IPS DF 19.7 (cell line): Measurements from ENCODE around the gene ASIC2.

Experiments used
- DNase-seq: peaks from one replicate; pipeline ENCODE4 v3.0.0-alpha.2; 2013; ENCODE audit warnings: low read depth, low spot score

Gene ASIC2

DNA sequence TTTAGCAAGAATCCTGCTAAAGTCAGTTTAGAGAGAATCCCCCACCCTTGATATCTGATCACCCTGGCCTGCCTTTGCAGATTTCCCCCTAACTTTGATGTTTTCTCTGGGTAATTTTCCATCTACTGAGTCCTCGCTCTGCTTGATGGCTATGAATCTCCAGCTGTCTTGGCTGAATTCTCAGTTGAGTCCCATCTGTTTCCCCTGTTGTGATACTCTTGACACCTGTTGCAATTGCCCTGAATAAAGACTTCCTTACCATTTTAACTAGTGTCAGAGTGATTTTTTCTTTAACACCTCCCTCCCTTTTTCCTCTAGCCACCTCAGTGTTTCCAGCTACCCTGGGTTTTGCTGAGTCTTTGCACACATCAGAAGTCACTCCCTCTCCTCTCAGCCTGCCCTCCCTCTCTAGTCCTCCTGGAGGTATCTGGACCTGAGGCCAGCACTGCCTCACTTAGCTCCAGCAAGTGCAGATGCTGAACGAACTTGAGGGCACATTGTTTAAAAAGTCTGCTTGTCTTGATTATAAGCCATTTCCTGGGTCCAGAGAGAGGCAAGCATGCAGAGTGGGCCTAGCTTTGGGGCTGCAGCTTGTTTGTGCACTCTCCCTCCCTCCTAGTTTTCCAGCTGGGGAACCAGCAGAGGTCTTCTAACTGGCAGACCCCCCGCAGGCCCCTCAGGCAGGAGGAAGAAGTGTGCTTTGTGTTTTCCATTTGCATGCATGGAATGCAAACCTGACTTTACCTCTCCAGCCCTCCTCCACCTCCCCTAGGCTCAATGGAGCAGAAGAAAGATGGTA is 268.2 kb downstream of the ASIC2 start:
- DNase-seq = no peak

DNA sequence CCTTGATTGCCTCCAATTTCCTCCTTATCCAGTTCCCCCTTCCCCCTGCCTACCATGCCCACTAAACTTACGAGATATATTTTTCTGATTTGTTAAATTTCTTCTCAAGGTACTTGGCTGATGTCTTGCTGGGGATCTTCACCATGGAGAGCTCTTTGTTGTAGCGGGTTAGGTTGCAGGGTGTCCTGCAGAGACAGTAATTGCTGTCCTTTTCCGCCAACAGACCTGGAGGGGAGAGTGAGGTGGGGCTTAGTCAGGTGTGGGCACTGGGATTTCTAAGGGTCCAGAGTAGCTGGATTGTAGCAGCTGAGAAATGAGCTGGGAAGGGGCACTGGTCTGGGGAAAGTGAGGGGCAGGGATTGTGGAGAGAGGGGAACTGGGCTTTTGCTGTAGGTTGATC is 269.3 kb downstream of the ASIC2 start:
- peak; percentile 12 for DNase-seq

DNA sequence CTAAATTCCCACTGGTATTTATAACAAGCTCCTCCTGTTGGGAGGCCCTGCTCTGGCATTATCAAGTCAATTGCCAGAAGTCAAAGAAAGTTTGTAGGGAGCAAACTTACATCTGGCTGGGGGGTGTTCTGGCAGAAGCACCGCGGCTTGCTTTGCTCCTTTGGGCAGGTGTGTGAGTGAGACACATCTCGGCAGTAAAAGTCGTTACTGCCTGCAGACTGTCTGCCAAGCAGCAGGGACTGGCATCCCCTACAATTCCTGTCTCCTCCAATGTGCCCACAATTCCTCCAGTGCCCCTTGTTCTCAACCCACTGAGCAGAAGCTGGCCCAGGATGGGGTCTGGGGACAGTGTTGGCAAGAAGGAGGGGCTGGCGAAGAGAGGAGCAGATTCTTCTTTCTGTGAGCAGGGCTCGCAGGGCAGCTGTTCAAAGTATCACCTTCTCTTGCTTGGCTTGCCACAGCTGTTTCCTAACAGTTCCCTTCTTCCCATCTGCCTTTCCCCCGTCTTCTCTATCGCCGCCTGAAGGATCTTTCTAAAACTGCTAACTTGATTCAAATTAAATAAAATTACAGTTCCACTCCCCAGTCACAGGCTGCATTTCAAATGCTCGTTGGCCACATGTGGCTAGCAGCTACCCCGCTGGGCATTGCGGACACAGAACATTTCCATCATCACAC is 271.2 kb downstream of the ASIC2 start:
- DNase-seq = no peak

DNA sequence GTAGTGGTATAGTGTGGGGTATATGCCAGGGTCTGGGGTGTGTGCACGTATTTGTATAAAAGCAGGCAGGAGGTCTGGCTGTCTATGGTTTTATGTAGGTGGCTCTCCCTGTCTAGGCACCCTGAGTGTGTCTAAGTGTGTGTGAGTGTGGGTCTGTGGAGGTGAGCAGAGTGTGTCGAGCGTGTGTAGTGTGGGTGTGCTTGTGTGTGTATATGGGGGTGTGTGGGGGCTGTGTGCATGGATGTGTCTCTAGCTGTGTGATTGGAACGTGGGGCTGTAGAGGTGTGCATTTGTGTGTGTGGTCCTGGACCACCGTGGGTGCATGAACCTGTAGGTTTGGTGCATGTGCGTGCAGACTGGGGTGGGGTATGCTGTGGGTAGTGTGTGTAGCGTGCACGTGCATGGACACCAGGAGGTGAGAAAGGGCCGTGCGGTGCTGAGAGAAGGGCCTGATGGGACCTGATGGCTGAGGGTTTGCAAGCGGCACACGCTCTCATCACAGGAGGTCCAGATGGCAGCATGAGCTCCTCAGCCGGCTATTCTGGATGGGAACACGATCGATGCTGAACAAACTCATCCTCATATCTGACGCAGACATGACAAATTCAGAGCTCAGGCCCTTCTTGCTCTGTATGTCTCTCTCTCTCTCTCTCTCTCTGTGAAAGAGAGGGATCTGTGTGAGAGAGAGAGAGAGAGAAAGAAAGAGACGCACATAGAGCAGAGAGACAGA is 273.8 kb downstream of the ASIC2 start:
- no peak for DNase-seq

DNA sequence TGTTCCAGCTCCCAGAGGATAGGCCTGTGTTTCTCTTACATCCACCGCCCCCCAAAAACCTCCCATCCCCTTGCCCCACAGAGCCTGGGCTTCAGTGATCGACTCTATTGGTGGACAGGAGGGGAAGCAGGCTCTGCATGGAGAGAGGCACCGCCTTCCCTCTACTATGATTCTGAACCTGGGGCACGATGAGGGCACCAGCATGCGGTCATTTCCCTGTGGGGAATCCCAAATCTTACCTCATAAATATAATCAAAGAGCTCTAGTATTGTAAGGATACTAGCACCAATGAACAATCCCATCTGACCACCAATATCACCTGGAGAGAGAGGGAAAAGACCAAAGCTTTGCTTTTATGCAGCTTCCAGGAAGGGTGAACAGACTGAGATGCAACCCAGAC is 275.7 kb downstream of the ASIC2 start:
- DNase-seq = no peak

DNA sequence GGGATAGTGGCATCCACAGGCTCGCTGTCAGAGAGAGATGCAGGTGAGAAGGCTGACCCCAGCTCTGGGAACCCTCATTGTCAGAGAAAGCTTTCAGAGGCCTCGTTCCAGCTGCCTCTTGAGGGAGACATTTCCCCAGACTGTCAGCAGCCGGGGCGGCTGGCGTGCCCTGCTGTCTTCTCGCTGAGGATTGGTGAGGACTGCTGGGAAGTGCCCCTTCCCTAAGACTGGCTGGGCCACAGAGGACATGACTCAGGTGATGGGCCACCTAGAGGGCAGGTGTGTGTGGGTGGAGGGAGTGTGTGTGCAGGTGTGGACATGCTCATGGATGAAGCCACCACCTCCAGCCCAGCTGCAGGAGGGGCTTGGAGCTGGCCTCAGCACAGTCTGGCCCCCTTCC is 276.2 kb downstream of the ASIC2 start:
- DNase-seq = no peak

DNA sequence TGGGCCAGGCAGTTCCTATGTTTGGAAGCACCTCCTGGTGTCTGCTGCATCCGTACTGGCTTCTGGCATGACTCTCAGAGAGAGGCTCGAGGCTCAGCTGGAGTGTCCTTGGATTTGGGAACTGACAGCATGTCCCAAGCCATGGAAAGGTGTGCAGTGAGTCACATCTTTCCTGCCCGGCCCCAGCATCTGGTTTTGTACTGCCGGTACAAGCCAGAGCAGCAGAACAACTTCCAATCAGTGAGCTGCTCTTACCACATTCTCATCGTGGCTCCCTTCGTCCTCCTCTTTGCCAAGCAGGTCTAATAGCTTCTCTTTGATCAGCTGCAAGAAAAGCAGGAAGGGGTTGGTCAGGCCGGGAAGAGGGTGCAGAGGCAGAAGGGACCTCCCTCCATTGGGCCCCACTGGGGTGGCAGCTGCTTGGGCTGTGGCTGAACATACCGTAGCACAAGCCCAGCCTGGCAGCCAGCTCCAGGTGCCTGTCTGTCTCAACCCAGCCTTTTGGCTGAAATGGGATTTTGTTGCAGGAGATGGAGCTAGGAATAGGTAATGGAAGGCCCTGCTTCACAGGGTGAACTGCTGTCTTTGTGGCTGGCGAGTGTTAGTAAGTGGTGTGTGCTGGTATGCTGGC is 277.3 kb downstream of the ASIC2 start:
- DNase-seq = no peak

DNA sequence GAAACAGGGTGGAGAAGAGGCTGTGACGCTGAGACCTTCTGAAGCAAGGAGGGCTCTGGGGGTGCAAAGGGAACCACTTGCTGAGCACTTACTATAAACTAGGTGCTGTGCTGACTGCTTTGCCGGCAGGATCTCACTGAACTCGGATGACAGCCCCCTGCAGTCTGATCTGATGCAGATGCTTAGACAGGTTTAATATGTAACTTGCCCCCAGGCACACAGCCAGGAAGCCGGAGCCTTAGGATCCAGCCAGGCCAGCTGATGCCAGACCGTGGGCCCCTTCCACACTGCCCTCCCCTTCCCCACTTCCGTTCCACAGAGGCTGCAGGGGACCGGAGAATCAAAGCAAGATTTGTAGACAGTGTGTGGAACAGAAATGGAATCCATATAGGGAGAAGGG is 278.3 kb downstream of the ASIC2 start:
- DNase-seq = no peak

DNA sequence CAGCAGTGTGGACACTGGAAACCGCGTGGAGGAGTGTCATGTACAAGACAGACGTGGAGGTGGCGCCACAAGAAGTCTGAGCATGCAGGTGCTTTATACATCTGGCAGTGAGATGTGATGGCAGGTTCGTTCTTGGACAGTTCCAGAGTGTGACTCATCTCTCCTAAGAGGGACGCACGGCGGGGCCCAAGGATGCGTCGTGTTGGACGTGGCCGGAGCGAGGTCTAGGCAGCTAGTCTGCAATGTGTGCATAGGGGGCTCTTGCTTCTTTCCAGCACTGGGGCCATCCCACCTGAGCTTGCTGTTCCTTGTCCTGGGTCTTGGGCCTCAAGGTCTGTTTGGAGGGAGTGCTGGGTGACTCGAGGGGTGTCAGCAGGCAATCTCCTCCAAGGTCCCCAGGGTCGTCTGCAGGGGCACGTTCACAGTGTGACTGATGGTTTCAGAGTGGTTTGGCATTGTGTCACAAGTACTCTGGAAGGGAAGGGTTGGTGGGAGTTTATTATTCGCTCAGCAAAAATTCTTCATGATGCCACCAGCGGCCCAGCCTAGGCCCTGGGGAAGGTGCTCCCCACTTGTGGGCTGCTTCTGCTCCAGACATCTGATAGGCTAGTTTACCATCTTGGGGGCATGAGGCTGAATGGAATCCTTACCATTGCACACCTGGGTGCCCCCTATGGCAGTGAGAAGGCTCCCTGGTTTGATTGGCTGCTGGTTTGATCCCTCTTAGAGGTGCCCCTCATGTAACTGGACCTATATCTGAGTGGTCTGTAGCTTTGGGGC is 279.3 kb downstream of the ASIC2 start:
- DNase-seq = no peak

DNA sequence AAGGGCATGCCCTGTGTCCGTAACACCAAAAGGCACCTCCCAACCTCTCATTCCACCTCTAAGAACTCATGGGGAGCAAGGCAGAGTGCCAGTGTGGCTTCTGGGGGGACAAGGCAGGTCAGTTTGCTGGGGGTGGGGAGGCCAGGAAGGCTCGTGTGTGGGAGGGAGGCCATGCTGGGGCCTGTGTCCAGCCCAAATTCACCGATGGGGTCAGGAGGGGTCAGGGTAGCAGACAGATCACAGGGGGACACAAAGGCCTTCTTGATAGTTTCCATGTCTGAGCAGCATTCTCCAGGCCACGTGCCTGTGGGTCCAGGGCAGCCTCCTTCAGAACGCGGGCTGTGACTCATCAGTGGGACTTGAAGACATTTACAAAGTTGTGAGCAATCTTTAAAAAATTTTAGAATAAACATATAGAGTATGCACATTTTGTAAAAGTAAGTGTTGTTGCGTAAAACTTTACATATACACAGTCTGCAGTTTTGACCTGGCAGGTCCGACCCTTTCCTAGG is 280.5 kb downstream of the ASIC2 start:
- DNase-seq = no peak

DNA sequence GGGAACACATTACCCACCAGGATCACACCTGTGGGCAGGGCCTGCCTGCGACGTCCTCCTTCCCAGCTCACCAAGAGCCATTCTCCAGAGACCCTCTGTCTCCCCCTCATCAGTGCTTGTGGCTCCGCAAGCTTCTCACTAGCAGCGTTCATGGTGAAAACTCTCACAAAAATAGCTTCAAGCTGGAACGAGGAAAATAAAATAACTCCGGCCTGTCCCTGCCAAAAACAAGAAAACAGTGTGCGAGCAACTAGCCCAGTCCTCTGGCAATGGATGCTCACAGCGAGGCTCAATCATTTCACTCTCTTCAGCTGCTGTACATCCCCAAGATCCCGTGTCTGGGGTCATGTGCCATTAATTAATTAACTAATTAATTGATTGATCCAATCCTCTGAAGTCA is 283.5 kb downstream of the ASIC2 start:
- no peak for DNase-seq

DNA sequence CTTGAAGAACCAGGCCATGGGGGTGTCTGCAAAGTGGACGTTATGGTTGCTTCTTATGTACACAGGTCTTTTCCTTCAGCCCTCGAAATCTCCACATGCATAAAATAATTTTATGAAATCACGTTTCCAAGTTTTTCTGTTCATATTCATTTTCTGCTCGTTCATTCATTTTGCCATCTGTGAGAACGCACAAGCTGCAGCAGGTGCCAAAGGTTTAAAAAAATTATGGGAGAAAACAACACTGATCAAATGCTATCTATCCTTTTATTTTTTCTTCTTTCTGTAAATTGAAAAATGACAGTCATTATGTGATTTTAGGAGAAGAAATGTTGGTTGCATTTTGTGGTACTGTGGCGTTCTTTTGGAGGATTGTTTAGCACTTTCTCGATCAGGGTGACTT is 285.9 kb downstream of the ASIC2 start:
- DNase-seq = no peak

DNA sequence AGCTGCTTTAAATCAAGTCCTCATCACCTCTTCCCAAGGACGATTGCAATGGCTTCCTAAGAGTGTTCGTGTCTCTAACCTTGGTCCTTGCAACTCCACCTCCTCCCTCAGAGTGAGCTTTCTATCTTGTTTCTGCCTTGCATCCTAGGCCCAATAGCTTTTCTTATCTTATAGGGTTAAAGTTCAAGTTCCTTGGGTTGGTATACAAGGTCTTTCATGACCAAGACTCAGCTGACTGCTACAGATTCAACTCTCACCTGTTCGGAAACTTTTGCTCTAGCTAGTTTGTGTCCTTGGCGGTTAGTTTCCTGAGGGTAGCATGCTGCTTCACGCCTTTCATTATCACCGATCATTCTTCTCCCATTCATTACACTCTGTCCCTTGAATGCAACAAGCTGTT is 290.8 kb downstream of the ASIC2 start:
- DNase-seq = no peak

DNA sequence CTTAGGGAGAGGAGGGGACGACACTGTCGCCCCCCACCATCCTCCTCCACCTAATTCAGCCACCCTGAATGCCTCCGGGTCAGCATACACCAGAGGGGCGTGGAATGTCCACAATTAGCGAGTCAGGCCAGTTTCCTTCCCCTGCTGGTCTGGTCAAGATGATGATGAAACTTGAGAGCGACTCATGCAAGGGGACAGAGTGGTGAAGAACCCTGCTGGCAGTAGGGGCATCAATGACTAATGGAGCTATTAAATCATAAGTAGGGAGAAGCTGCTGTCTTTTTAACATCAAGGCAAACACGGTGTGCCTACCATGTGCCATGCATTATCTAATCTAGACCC is 294.2 kb downstream of the ASIC2 start:
- DNase-seq = no peak

DNA sequence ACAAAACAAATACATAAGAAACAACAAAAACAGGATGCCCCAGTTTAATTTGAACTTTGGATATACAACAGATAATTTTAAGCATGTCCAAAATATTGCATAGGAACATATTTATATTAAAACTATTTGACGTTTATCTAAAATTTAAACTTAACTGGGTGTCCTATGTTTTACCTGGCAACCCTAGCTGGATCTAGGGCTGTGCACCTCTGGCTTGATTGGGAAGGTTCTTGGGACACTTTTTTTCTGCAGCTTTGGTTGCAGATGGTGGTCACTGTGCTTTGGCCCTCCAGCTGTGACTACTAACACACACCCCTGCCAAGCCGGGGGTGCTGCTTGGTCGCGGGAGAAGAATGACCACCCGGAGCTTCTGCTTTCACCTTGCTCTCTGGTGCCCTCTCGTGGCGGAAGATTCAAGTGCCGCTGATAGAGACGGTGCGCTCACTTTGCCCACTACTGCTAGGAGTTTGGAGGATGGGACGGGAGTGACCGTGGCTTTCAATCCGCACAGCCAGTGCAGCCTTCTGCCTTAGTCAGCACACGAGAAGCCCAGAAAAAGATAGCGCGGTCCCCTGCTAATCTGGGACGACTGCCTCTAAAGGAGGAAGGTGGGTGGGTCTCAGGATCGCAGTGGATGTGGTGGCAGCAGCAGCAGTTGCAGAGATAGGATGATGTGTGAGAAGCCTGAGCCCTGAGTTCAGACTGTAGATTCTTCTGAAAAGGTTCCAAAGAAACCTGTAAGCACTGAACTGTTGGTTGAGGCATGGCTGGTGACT is 294.8 kb downstream of the ASIC2 start:
- DNase-seq = peak; percentile 52

DNA sequence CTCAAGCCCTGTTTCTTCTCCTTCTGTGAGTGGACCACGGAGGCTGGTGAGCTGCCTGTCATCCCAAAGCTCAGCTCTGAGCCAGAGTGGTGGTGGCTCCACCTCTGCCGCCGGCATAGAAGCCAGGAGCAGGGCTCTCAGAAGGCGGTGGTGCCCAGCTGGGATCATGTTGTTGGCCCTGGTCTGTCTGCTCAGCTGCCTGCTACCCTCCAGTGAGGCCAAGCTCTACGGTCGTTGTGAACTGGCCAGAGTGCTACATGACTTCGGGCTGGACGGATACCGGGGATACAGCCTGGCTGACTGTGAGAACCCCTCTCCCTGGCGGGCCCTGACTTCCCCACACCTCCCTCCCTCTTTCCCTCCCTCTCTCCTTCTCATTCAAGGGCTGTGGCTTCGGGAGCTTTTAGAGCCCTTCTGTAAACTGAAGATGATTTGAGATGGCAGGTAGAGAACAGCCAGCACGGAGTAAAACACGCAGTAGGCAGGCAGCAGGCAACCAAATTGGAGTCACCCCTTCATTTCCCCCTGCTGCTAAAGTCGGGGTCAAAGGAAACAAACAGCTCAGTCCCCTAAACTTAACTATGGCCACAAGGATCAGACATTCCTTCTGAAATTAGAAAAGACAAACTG is 297.6 kb downstream of the ASIC2 start:
- no peak for DNase-seq

DNA sequence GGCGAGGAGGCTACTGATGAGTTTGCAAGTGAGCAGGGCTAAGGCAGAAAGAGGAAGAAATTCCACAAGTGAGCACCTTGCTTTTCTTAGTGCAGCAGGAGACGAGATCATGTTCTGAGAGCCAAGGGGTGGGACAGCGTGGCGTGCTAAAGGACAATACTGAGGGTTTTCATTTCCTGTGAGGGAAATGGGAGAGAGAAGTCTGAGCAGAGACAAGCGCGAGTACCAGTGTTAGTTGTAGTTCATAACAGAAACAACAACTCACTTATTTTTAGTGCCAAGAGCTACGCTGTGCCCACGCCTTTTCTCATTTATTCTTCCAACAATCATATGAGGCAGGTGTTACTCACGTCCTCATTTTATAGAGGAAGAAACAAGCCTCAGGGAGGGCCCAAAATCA is 299.1 kb downstream of the ASIC2 start:
- DNase-seq = no peak

DNA sequence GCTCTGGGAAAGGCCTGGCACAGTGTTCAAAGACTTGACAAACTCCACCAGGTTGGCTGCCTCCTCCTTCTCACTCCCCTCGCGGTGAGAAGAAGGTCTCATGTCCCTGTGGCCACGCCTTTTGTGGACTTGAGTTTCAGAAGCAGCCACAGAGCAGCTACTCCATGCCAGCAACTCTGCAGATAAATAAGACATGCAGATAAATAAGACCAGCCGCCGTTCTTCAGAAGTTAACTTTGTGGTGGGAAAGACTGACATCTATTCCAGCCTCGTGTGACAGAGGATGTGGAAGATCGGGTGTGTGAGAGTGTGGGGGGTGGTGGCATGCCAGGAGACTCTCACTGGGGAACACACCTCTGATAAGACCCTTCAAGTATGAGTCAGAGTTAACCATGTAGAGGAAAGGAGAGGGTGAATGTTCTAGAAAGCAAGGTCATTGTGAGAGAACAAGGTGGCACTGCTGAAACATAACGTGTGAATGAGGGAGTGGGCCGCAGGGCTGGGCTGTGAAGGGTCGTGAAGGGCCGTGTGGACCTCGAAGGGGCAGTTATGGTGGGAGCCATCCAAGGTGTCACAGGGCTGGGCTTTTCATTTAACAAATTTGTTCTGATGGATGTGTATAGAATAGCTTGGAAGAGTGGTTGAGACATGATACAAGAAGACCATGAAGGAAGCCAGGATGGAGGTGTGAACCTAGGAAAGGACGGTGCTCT is 300.6 kb downstream of the ASIC2 start:
- no peak for DNase-seq

DNA sequence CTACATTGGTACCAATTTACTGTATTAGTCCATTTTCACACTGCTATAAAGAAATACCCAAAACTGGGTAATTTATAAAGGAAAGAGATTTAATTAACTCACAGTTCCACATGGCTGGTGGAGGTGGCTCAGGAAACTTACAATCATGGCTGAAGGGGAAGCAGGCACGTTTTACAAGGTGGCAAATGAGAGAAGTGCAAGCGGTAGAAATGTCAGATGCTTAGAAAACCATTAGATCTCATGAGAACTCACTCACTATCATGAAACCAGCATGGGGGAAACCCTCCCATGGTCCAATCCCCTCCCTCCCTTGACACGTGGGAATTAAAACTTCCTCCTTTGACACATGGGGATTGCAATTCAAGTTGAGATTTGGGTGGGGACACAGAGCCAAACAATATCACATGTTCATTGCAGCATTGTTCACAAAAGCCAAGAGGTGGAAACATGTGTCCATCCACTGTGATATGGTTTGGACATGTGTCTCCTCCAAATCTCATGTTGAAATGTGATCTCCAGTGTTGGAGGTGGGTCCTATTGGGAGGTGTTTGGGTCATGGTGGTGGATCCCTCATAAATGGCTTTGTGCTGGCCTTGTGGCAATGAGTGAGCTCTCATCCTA is 304.5 kb downstream of the ASIC2 start:
- no peak for DNase-seq
